HUES48 (cell line): ENCODE measurements around the gene ABI3BP.

Source experiments
- H3K27ac ChIP-seq: one replicate; pipeline ENCODE4 v1.7.0; 2013; ENCODE audit warnings: low read depth, low read length, inconsistent platforms
- H3K27me3 ChIP-seq: 2 replicates; pipeline ENCODE4 v1.6.1; 2013; ENCODE audit warnings: mild to moderate bottlenecking, low read length; ENCODE audit not compliant: control insufficient read depth, insufficient read depth
- H3K36me3 ChIP-seq: 2 replicates; pipeline ENCODE4 v1.6.1; 2013; ENCODE audit warnings: low read length; ENCODE audit not compliant: control insufficient read depth, insufficient read depth
- H3K4me1 ChIP-seq: 2 replicates; pipeline ENCODE4 v1.6.1; 2013; ENCODE audit warnings: mild to moderate bottlenecking, low read length; ENCODE audit not compliant: control insufficient read depth, insufficient read depth
- H3K4me3 ChIP-seq: 2 replicates; pipeline ENCODE4 v1.5.1; 2013; ENCODE audit warnings: mild to moderate bottlenecking, low read depth, low read length
- H3K9ac ChIP-seq: 2 replicates; pipeline ENCODE4 v1.6.1; 2013; ENCODE audit warnings: mild to moderate bottlenecking, low read depth, low read length, moderate library complexity
- H3K9me3 ChIP-seq: 2 replicates; pipeline ENCODE4 v1.6.1; 2013; ENCODE audit warnings: low read length; ENCODE audit not compliant: control insufficient read depth, insufficient read depth

The ABI3BP gene

DNA sequence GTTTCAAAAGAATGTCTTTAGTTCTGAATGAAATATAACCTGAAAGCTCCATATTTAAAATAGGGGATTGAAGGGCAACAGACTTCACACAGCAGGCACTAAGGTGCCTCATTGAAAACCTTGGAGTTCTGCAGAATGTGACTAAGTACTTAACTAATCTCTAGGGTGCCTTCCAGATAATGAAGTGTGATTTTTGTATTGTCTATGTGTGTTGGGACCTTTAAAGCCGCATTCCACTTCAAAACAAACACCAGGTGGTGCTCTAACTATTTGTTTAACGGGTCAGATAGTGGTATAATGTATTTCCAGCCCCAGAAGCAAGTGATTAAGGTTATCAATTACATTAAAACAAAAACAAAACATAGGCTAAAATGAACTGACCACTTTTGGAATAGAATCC lies 255.9 kb downstream of the ABI3BP start:
- Histone ChIP-seq H3K9me3 (no peaks in the 10 kb centered on the region), H3K4me3 (no peak overlapping the region), H3K4me1 (peaks cover 50% of the 10 kb centered on the region), H3K9ac (no peak overlapping the region), H3K27ac (peak overlapping the region; percentile 78), H3K27me3 (no peaks in the 10 kb centered on the region), H3K36me3 (peaks cover 86% of the 10 kb centered on the region)

DNA sequence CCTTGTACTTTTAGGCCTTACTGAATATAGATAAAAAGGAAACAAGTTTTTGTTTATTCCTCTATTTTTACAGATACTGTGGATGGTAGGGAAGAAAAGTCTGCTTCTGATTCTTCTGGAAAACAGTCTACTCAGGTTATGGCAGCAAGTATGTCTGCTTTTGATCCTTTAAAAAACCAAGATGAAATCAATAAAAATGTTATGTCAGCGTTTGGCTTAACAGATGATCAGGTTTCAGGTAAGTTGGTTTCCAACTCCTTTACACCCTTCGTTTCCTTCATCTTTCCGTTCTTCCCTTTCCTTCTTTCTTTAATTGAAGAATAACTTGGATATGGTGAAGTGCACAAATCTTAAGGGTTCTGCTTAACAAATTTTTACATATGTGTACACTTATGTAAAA lies 260.8 kb downstream of the ABI3BP start:
- no peaks in the 10 kb centered on the region for H3K27me3 ChIP-seq
- H3K4me3 ChIP-seq = no peak overlapping the region
- no peak overlapping the region for H3K27ac ChIP-seq
- no peak overlapping the region for H3K9ac ChIP-seq
- peaks cover 59% of the 10 kb centered on the region for H3K4me1 ChIP-seq
- no peaks in the 10 kb centered on the region for H3K9me3 ChIP-seq
- peaks cover 79% of the 10 kb centered on the region for H3K36me3 ChIP-seq

DNA sequence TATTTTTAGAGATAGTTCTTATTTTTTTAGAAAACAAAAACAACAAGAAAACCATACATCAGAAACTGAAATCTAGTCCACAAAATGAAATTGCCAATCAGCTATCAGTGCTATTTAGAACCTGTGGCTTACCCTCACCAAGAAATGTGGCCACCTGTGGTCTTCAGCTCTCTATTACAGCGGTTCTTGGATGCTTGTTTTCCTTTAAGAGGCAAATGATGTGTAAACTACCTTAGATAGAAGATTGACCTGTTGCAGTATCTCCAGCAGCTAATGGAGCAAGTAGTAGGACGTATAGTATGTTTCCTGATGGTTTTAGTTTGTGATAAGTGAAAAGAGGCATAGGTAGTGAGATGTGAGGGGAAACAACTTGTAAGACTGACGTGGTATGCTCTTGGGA lies 262.7 kb downstream of the ABI3BP start:
- no peaks in the 10 kb centered on the region for H3K9me3 ChIP-seq
- H3K4me3 ChIP-seq = no peak overlapping the region
- peaks cover 82% of the 10 kb centered on the region for H3K36me3 ChIP-seq
- H3K27me3 ChIP-seq = no peaks in the 10 kb centered on the region
- H3K9ac ChIP-seq = no peak overlapping the region
- H3K4me1 ChIP-seq = peaks cover 46% of the 10 kb centered on the region
- no peak overlapping the region for H3K27ac ChIP-seq

DNA sequence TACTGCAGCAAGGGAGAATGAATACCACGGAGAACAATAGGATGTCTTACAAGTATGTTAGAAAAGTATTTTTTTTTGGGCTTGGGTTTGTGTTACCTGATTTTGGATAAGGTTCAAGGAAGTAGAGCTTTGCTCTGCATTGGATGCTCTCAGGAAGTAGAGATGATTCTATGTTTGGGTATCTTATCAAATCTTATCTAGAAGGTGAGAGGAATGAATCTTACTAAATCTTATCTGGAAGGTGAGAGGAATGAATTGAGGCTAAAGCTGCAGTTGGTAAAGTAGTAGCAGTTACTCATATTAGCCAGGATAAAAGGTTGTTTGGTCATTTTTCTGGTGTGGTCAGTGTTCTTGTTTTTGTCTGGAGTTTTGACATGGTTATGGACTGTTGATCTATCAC lies 266.5 kb downstream of the ABI3BP start:
- H3K27me3 ChIP-seq = no peaks in the 10 kb centered on the region
- peaks cover 82% of the 10 kb centered on the region for H3K36me3 ChIP-seq
- peaks cover 13% of the 10 kb centered on the region; the same call in 1 of the 2 replicates for H3K4me1 ChIP-seq
- no peaks in the 10 kb centered on the region for H3K9me3 ChIP-seq
- no peak overlapping the region for H3K9ac ChIP-seq
- H3K4me3 ChIP-seq = no peak overlapping the region
- no peak overlapping the region for H3K27ac ChIP-seq

DNA sequence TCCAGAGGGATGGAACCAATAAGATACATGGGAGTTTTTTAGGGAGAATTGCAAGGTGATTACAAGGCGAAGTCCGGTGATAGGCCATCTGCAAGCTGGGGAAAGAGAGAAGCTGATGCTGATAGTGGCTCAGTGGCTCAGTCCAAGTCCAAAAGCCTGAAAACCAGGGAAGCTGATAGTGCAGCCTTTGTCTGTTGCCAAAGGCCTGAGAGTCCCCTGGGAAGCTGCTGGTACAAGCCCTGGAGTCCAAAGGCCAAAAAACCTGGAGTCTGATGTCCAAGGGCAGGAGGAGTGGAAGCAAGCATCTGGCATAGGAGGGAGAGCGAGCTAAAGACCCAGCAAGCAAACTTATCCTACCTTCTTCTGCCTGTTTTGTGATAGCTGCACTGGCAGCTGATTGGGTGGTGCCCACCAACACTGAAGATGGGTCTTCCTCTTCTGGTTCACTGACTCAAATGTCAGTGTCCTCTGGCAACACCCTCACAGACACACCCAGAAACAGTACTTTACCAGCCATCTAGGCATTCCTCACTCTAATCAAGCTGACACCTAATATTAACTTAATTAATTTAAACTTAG lies 267.2 kb downstream of the ABI3BP start:
- Histone ChIP-seq H3K9ac (no peak overlapping the region), H3K4me3 (no peak overlapping the region), H3K36me3 (peaks cover 83% of the 10 kb centered on the region), H3K27ac (no peak overlapping the region), H3K9me3 (no peaks in the 10 kb centered on the region), H3K27me3 (no peaks in the 10 kb centered on the region), H3K4me1 (peaks cover 12% of the 10 kb centered on the region; the same call in 1 of the 2 replicates)

DNA sequence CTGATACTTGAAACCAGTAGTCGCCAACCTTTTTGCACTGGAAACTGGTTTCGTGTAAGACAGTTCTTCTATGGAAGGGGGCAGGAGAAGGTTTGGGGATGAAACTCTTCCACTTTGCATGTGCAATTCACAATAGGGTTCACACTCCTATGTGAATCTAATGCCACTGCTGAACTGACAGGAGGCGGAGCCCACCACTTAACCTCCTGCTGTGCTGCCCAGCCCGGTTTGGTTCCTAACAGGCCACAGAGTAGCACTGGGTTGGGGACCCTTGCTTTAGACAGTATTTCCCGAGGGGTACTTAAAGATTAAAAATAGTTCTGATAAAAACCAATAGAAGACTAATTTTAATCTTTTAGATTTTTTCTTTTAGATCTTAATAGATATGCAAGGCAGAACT lies 272.8 kb downstream of the ABI3BP start:
- no peaks in the 10 kb centered on the region for H3K27me3 ChIP-seq
- H3K9me3 ChIP-seq = no peaks in the 10 kb centered on the region
- H3K4me1 ChIP-seq = peaks cover 4% of the 10 kb centered on the region
- H3K4me3 ChIP-seq = no peak overlapping the region
- no peak overlapping the region for H3K9ac ChIP-seq
- H3K27ac ChIP-seq = no peak overlapping the region
- peaks cover 67% of the 10 kb centered on the region for H3K36me3 ChIP-seq

DNA sequence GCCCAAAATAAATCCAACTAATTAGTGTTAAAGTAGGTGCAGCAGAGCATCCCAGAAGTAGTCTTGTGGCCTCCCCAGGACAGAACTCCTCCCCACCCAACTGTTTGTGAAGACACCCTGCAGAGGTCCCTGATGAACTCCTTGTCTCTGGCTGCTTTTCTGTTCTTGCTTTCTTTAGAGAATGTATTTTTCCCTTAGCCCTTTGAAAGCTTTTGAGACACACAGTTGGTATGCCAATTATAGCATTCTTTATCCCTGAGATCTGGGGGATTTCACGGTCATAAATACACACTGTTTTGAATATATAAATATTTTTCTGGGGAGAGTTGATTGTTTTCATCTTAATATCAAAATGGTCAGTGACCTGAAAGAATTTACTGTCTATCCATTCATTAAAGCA lies 274.1 kb downstream of the ABI3BP start:
- H3K27me3 ChIP-seq = no peaks in the 10 kb centered on the region
- H3K4me3 ChIP-seq = no peak overlapping the region
- peaks cover 74% of the 10 kb centered on the region for H3K36me3 ChIP-seq
- H3K9ac ChIP-seq = no peak overlapping the region
- no peaks in the 10 kb centered on the region for H3K9me3 ChIP-seq
- no peak overlapping the region for H3K27ac ChIP-seq
- peaks cover 4% of the 10 kb centered on the region for H3K4me1 ChIP-seq

DNA sequence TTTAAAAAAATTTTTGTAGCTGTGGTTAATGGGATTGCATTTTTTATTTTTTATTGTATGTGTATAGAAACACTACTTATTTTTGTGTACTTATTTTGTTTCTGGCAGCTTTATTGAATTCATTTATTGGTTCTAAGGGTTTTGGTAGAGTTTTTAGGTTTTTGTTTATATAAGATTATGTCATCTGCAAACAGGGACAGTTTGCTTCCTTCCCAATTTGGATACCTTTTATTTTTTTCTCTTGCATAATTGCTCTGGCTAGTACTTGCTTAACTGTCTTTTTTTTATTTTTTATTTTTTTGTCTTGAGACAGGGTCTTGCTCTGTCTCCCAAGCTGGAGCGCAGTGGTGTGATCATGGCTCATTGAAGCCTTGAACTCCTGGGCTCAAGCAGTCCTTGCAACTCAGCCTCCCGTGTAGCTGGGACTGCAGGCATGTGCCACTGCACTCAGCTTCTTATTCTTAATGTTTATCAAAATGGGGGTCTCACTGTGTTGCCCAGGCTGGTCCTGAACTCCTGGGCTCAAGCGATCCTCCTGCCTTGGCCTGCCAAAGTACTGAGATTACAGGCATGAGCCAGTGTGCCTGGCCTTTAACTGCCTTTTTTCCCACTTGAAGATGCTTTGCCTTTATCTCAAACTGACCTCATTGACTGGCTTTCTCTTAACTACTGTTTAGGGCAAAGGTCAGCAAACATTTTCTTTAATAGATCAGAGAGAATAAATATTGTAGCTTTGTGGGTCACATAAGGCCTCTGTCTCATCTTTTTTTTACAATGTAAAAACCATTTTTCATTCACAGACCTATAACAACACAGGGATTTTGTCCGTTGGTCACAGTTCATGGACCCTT lies 275.4 kb downstream of the ABI3BP start:
- no peaks in the 10 kb centered on the region for H3K9me3 ChIP-seq
- no peak overlapping the region for H3K27ac ChIP-seq
- peaks cover 4% of the 10 kb centered on the region for H3K4me1 ChIP-seq
- H3K4me3 ChIP-seq = no peak overlapping the region
- H3K9ac ChIP-seq = no peak overlapping the region
- no peaks in the 10 kb centered on the region for H3K27me3 ChIP-seq
- peaks cover 72% of the 10 kb centered on the region for H3K36me3 ChIP-seq

DNA sequence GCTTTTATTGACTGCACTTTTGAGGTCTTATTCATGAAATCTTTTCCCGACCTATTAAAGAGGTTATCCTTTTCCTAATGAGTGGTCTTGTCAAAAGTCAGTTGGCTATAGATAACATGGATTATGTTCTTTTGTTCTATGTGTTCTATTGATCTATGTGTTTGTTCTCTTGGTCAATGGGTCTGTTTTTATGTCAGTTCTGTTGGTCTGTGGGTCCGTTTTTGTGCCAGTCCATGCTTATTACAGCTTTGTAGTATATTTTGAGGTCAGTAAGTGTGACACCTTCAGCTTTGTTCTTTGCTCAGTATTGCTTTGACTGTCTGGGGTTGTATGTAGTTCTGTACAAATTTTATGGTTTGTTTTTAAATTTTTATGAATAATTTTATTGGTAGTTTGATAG lies 276.2 kb downstream of the ABI3BP start:
- no peak overlapping the region for H3K4me3 ChIP-seq
- H3K27ac ChIP-seq = no peak overlapping the region
- no peaks in the 10 kb centered on the region for H3K9me3 ChIP-seq
- no peaks in the 10 kb centered on the region for H3K27me3 ChIP-seq
- H3K4me1 ChIP-seq = peaks cover 4% of the 10 kb centered on the region
- H3K36me3 ChIP-seq = peaks cover 64% of the 10 kb centered on the region
- H3K9ac ChIP-seq = no peak overlapping the region

DNA sequence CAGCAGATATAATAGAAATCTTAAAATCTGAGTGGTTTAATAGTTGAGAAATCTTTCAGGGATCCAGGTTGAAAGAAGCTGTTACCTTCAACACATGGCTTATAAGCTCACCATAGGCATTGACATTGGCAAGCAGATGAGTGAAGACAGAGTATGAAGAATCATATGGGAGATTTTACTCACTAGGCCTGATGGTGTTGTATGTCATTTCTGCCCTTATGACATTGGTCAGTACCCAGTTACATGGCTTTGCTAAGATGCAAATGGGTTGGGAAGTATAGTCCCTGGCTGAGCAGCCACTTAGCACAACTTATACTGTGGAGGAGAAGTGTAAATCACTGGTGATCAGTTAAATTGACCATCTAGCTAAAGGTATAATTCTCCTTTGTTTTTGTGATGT lies 278.0 kb downstream of the ABI3BP start:
- Histone ChIP-seq H3K4me1 (peaks cover 5% of the 10 kb centered on the region), H3K27ac (no peak overlapping the region), H3K9me3 (no peaks in the 10 kb centered on the region), H3K4me3 (no peak overlapping the region), H3K9ac (no peak overlapping the region), H3K36me3 (peaks cover 54% of the 10 kb centered on the region), H3K27me3 (no peaks in the 10 kb centered on the region)

DNA sequence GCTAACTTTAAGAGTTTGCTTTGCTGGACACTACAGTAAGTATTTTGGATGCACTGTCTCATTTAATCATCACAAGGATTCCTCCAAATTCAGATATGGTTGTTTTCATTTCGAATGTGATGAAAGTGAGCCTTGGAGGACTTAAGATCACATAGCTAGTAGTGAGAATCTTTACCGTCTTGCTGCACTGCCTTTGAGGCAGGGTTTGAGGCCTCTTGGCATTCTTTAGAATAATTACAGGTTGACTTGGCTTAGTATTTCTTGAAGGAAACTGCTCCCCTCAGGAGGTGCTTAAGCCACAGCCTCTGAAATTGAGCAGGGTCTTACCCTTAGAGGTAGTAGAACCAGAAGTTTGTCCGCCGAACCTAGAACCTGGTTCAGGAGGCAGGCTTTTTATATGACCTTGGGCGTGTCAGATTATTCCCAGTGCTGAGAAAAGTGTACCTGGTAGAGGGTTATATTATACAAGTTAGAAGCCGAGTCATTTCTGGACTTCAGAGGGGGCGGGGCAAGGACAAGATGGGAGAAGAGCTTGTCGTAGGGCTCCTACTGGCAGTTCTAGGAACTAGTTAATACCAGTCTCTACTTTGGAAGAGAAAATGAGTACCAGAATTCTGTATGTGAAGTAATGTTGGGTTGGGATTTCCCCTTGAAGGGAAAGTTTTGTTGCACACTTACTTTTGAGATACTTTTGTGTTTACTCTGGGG lies 282.8 kb downstream of the ABI3BP start:
- peaks cover 9% of the 10 kb centered on the region; the same call in 1 of the 2 replicates for H3K4me1 ChIP-seq
- H3K9ac ChIP-seq = peak overlapping the region; percentile 80
- peaks cover 26% of the 10 kb centered on the region for H3K27me3 ChIP-seq
- no peaks in the 10 kb centered on the region for H3K9me3 ChIP-seq
- H3K4me3 ChIP-seq = peak overlapping the region; percentile 91
- H3K27ac ChIP-seq = peak overlapping the region; percentile 99
- H3K36me3 ChIP-seq = peaks cover 28% of the 10 kb centered on the region
